GM23338 (cell line): ENCODE results near the gene APPBP2. TPM values are rescaled to one million over a fixed set of nuclear protein-coding genes. Genes with fewer than 3 reads are reported as not detected.

Experiments used
- ATAC-seq: fragments of 200-7000 bp; cut with Tn5 transposase; 3 replicates; pipeline ENCODE4 v1.9.1; 2020
- DNase-seq: peaks from one replicate; pipeline ENCODE4 v3.0.0-alpha.2; 2015; ENCODE audit warnings: low spot score
- H2AFZ ChIP-seq: fragments of 200-600 bp; sonication (generic); 2 replicates; pipeline ENCODE4 v1.8.0; 2016; ENCODE audit warnings: antibody characterized with exemption, mild to moderate bottlenecking, moderate library complexity
- H3F3A ChIP-seq: fragments of 200-600 bp; sonication (generic); replicated peaks from 2 replicates; pipeline ENCODE4 v1.8.0; 2017; ENCODE audit warnings: antibody characterized with exemption, mixed run types, low read depth
- H3K27ac ChIP-seq: fragments of 200-600 bp; sonication (generic); 2 replicates; pipeline ENCODE4 v1.6.1; 2016; ENCODE audit warnings: low read depth
- H3K27me3 ChIP-seq: fragments of 200-600 bp; sonication (generic); 2 replicates; pipeline ENCODE4 v1.8.0; 2016; ENCODE audit warnings: mild to moderate bottlenecking, mixed run types, moderate library complexity; ENCODE audit not compliant: insufficient read depth
- H3K36me3 ChIP-seq: fragments of 200-600 bp; sonication (generic); 2 replicates; pipeline ENCODE4 v1.8.0; 2016; ENCODE audit warnings: mild to moderate bottlenecking; ENCODE audit not compliant: insufficient read depth
- H3K4me1 ChIP-seq: fragments of 200-600 bp; sonication (generic); 2 replicates; pipeline ENCODE4 v1.8.0; 2016; ENCODE audit warnings: mild to moderate bottlenecking, moderate library complexity; ENCODE audit not compliant: insufficient read depth
- H3K4me2 ChIP-seq: fragments of 200-600 bp; sonication (generic); 2 replicates; pipeline ENCODE4 v1.7.1; 2017; ENCODE audit warnings: mixed run types
- H3K4me3 ChIP-seq: fragments of 200-600 bp; sonication (generic); 2 replicates; pipeline ENCODE4 v1.6.1; 2016; ENCODE audit warnings: mixed run types
- H3K79me2 ChIP-seq: fragments of 200-600 bp; sonication (generic); replicated peaks from 2 replicates; pipeline ENCODE4 v1.8.0; 2017; ENCODE audit warnings: mild to moderate bottlenecking; ENCODE audit not compliant: insufficient read depth
- H3K9me2 ChIP-seq: fragments of 200-600 bp; sonication (generic); 2 replicates; pipeline ENCODE4 v1.8.0; 2017; ENCODE audit not compliant: insufficient read depth
- H4K20me1 ChIP-seq: fragments of 200-600 bp; sonication (generic); replicated peaks from 2 replicates; pipeline ENCODE4 v1.8.0; 2017; ENCODE audit warnings: mild to moderate bottlenecking; ENCODE audit not compliant: insufficient read depth
- H3K27ac Mint-ChIP-seq: 2 replicates; pipeline ENCODE4 v1.8.0; 2020; ENCODE audit warnings: inconsistent platforms, mild to moderate bottlenecking, moderate library complexity, mixed read lengths
- H3K27me3 Mint-ChIP-seq: 3 replicates; pipeline ENCODE4 v1.8.0; 2022; ENCODE audit warnings: low read depth, mild to moderate bottlenecking, moderate library complexity, mixed read lengths, inconsistent platforms; ENCODE audit not compliant: insufficient read depth, poor library complexity
- H3K36me3 Mint-ChIP-seq: 3 replicates; pipeline ENCODE4 v1.8.0; 2021; ENCODE audit warnings: low read depth, mild to moderate bottlenecking, inconsistent platforms, moderate library complexity, mixed read lengths
- H3K4me1 Mint-ChIP-seq: 3 replicates; pipeline ENCODE4 v1.8.0; 2020; ENCODE audit warnings: mild to moderate bottlenecking, inconsistent platforms, mixed read lengths
- H3K4me3 Mint-ChIP-seq: 3 replicates; pipeline ENCODE4 v1.8.0; 2021; ENCODE audit warnings: moderate library complexity, mild to moderate bottlenecking, inconsistent platforms, mixed read lengths
- H3K9me3 Mint-ChIP-seq: 3 replicates; pipeline ENCODE4 v1.8.0; 2020; ENCODE audit warnings: moderate library complexity, mild to moderate bottlenecking, inconsistent platforms, mixed read lengths
- CREB1 ChIP-seq: fragments of 250-450 bp; sonication (Bioruptor Pico); IDR thresholded peaks from 2 replicates; pipeline ENCODE4 v1.5.0; 2020; ENCODE audit warnings: low read depth, mild to moderate bottlenecking, moderate library complexity
- CTCF ChIP-seq, 2 experiments: fragments of 200-600 bp in 1 of 2; sonication (generic) in 1 of 2; conservative IDR thresholded peaks; 2 replicates each; pipeline versions ENCODE4 v1.5.1 to v1.6.1; 2016 to 2017; ENCODE audit warnings: antibody characterized with exemption in 2 of 2, low read depth in 2 of 2, mild to moderate bottlenecking in 2 of 2, moderate library complexity in 1 of 2
- ETS1 ChIP-seq: IDR thresholded peaks from 2 replicates; pipeline ENCODE4 v1.6.1; 2016; ENCODE audit warnings: antibody characterized with exemption
- EZH2 ChIP-seq: fragments of 200-600 bp; sonication (generic); IDR thresholded peaks from one replicate; pipeline ENCODE4 v1.8.0; 2017; ENCODE audit warnings: antibody characterized with exemption, mild to moderate bottlenecking, low read depth; ENCODE audit not compliant: unreplicated experiment
- EZH2phosphoT487 ChIP-seq: fragments of 200-600 bp; sonication (generic); IDR thresholded peaks from one replicate; pipeline ENCODE4 v1.8.1; 2018; ENCODE audit warnings: antibody characterized with exemption; ENCODE audit not compliant: unreplicated experiment
- JUNB ChIP-seq: IDR thresholded peaks from one replicate; pipeline ENCODE4 v1.6.1; 2016; ENCODE audit warnings: antibody characterized with exemption; ENCODE audit not compliant: unreplicated experiment
- NANOG ChIP-seq: IDR thresholded peaks from 2 replicates; pipeline ENCODE4 v1.6.1; 2016; ENCODE audit warnings: antibody characterized with exemption, borderline replicate concordance
- POLR2AphosphoS5 ChIP-seq: IDR thresholded peaks from 2 replicates; pipeline ENCODE4 v1.6.1; 2016; ENCODE audit warnings: antibody characterized with exemption, low read depth
- REST ChIP-seq: IDR thresholded peaks from one replicate; pipeline ENCODE4 v1.6.1; 2018; ENCODE audit warnings: antibody characterized with exemption; ENCODE audit not compliant: unreplicated experiment
- STAT1 ChIP-seq: IDR thresholded peaks from one replicate; pipeline ENCODE4 v1.6.1; 2016; ENCODE audit warnings: antibody characterized with exemption; ENCODE audit not compliant: unreplicated experiment
- ZNF114 ChIP-seq: fragments of 250-450 bp; sonication (Bioruptor Pico); IDR thresholded peaks from 2 replicates; pipeline ENCODE4 v1.5.0; 2020; ENCODE audit warnings: mild to moderate bottlenecking, moderate library complexity
- ZNF331 ChIP-seq: fragments of 250-450 bp; sonication (Bioruptor Pico); IDR thresholded peaks from 2 replicates; pipeline ENCODE4 v1.5.0; 2020; ENCODE audit warnings: low read depth, mild to moderate bottlenecking, moderate library complexity
- ZNF462 ChIP-seq: fragments of 250-450 bp; sonication (Bioruptor Pico); IDR thresholded peaks from 2 replicates; pipeline ENCODE4 v1.5.0; 2020; ENCODE audit warnings: mild to moderate bottlenecking, moderate library complexity
- polyA plus RNA-seq: library from polyadenylated mRNA; unstranded; fragments of >200 nt; fragmentation: Nextera tagmentation; extraction: Ambion mirVana; gene quantifications from 2 replicates; pipeline ENCODE4 v1.2.1, GENCODE V29; 2016
- total RNA-seq: library from RNA; depleted of rRNA; stranded (reverse); fragments of >200 nt; shearing (Covaris generic); gene quantifications from 2 replicates; pipeline ENCODE4 v1.2.3, GENCODE V29; 2014

APPBP2 gene
- total and polyA plus RNA-seq, 2 experiments from 2014 or later, result 9.3 to 15.0 TPM

- H3K4me2 ChIP-seq, result no peak overlapping the region
- no peaks in the 10 kb centered on the region for H3K27me3 ChIP-seq
- no peaks in the 10 kb centered on the region for H3K36me3 ChIP-seq
- no peak overlapping the region for H2AFZ ChIP-seq
- Mint-ChIP-seq H3K4me3 (peak overlapping the region; percentile 38; the same call in 2 of the 3 replicates), H3K9me3 (no peaks in the 10 kb centered on the region; the same call in 2 of the 3 replicates), H3K36me3 (peaks cover 6% of the 10 kb centered on the region; the same call in 1 of the 3 replicates), H3K4me1 (peaks cover 30% of the 10 kb centered on the region), H3K27ac (no peak overlapping the region), H3K27me3 (peaks cover 7% of the 10 kb centered on the region)
- H3K79me2 ChIP-seq, result peaks cover 25% of the 10 kb centered on the region
- TF ChIP-seq ZNF462 (CRISPR knock-in tag) (no peak), CREB1 (no peak), REST (no peak), CTCF (conservative IDR thresholded peaks at IDR 0.05; ENCODE audit: low read depth in 2 of 2) (no peak), NANOG (no peak), JUNB (no peak), ZNF331 (CRISPR knock-in tag) (no peak), ZNF114 (CRISPR knock-in tag) (no peak), POLR2AphosphoS5 (no peak), EZH2 (no peak), STAT1 (no peak), EZH2phosphoT487 (no peak), ETS1 (no peak)
- H3F3A ChIP-seq, result 0 out of 2 replicates have a peak, but pooled peaks cover 6% of the 10 kb centered on the region
- H3K4me1 ChIP-seq, result peaks cover 21% of the 10 kb centered on the region
- ATAC-seq (no peak), DNase-seq (no peak)
- no peaks in the 10 kb centered on the region for H3K9me2 ChIP-seq
- H3K4me3 ChIP-seq, result no peak overlapping the region
- no peak overlapping the region for H3K27ac ChIP-seq
- H4K20me1 ChIP-seq, result no peaks in the 10 kb centered on the region; the same call in 1 of the 2 replicates
Measured at GRCh38 chr17:60393840-60394723, 132.0 kb downstream of the APPBP2 start.
